IMR-90 (cell line): ENCODE results near the gene MTHFSD. TPM values are rescaled to one million over a fixed set of nuclear protein-coding genes. Genes with fewer than 3 reads are reported as not detected.

Experiments
- ATAC-seq: fragments of 200-7000 bp; cut with Tn5 transposase; 2 replicates; pipeline ENCODE4 v1.9.1; 2020; ENCODE audit warnings: low read depth, mild to moderate bottlenecking, moderate library complexity
- BruUV-seq: library from RNA; stranded (reverse); fragments of 400-500 nt; replicated peaks from 2 replicates; lab custom pipeline; 2021; lab: Mats Ljungman, UMichigan
- CTCF ChIA-PET: fragments of 300-600 bp; formaldehyde crosslinking; extraction: SDS; loops from one replicate; lab custom pipeline; 2021; ENCODE audit warnings: antibody characterized with exemption; lab: Yijun Ruan, JAX
- POLR2A ChIA-PET: fragments of 300-600 bp; sonication (Branson Sonifier 250); formaldehyde crosslinking; loops from one replicate; lab custom pipeline; 2022; ENCODE audit warnings: antibody characterized with exemption; ENCODE audit not compliant: unreplicated experiment; lab: Charles Lee
- DNase-seq: peaks from one replicate; pipeline ENCODE4 v3.0.0; 2013
- H2AFZ ChIP-seq: replicated peaks from 2 replicates; pipeline ENCODE3; 2013; ENCODE audit warnings: low read length, mild to moderate bottlenecking; ENCODE audit not compliant: poor library complexity
- H2AK5ac ChIP-seq: 2 replicates; pipeline ENCODE4 v1.6.1; 2013; ENCODE audit warnings: low read depth, low read length, inconsistent platforms
- H2AK9ac ChIP-seq: replicated peaks from 2 replicates; pipeline ENCODE3; 2013; ENCODE audit warnings: mild to moderate bottlenecking, low read depth, low read length, moderate library complexity; ENCODE audit not compliant: poor library complexity
- H2BK120ac ChIP-seq: 2 replicates; pipeline ENCODE4 v1.6.1; 2013; ENCODE audit warnings: low read depth, low read length, inconsistent platforms
- H2BK15ac ChIP-seq: 3 replicates; pipeline ENCODE4 v1.6.1; 2013; ENCODE audit warnings: low read depth, low read length, inconsistent platforms
- H2BK20ac ChIP-seq: 2 replicates; pipeline ENCODE4 v1.6.1; 2013; ENCODE audit warnings: low read depth, mild to moderate bottlenecking, inconsistent platforms, low read length, moderate library complexity
- H2BK5ac ChIP-seq: 2 replicates; pipeline ENCODE4 v1.6.1; 2013; ENCODE audit warnings: mild to moderate bottlenecking, low read depth, low read length, inconsistent platforms; ENCODE audit not compliant: poor library complexity, severe bottlenecking
- H3K14ac ChIP-seq: replicated peaks from 2 replicates; pipeline ENCODE4 v1.6.1; 2013; ENCODE audit warnings: low read depth, low read length, inconsistent platforms
- H3K18ac ChIP-seq: 2 replicates; pipeline ENCODE4 v1.6.1; 2013; ENCODE audit warnings: low read depth, low read length, control low read depth
- H3K23ac ChIP-seq: 2 replicates; pipeline ENCODE4 v1.6.1; 2013; ENCODE audit warnings: low read depth, low read length, inconsistent platforms
- H3K27ac ChIP-seq: 2 replicates; pipeline ENCODE4 v1.5.1; 2013; ENCODE audit warnings: mild to moderate bottlenecking, control low read depth, low read length; ENCODE audit not compliant: insufficient read depth
- H3K27me3 ChIP-seq: 2 replicates; pipeline ENCODE4 v1.6.1; 2013; ENCODE audit warnings: low read length; ENCODE audit not compliant: control insufficient read depth, insufficient read depth
- H3K36me3 ChIP-seq: 2 replicates; pipeline ENCODE4 v1.6.1; 2013; ENCODE audit warnings: low read length, mixed read lengths; ENCODE audit not compliant: control insufficient read depth, insufficient read depth
- H3K4ac ChIP-seq: 2 replicates; pipeline ENCODE4 v1.6.1; 2013; ENCODE audit warnings: low read depth, low read length, inconsistent platforms
- H3K4me1 ChIP-seq: 2 replicates; pipeline ENCODE4 v1.6.1; 2013; ENCODE audit warnings: low read length, mixed read lengths; ENCODE audit not compliant: control insufficient read depth, insufficient read depth
- H3K4me2 ChIP-seq: 2 replicates; pipeline ENCODE4 v1.6.1; 2013; ENCODE audit warnings: low read depth, mild to moderate bottlenecking, control low read depth, low read length, moderate library complexity
- H3K4me3 ChIP-seq: 2 replicates; pipeline ENCODE4 v1.5.1; 2013; ENCODE audit warnings: low read depth, mild to moderate bottlenecking, control low read depth, low read length, moderate library complexity; ENCODE audit not compliant: insufficient read depth
- H3K56ac ChIP-seq: 2 replicates; pipeline ENCODE4 v1.6.1; 2013; ENCODE audit warnings: low read length, inconsistent platforms; ENCODE audit not compliant: insufficient read depth; ENCODE audit errors: extremely low read depth
- H3K79me1 ChIP-seq, 2 experiments: 2 replicates each; pipeline ENCODE4 v1.6.1; 2013; ENCODE audit warnings: low read length in 2 of 2, inconsistent platforms in 1 of 2, low read depth in 1 of 2
- H3K9ac ChIP-seq: 2 replicates; pipeline ENCODE4 v1.6.1; 2013; ENCODE audit warnings: low read depth, low read length, control low read depth
- H3K9me1 ChIP-seq: 2 replicates; pipeline ENCODE4 v1.6.1; 2013; ENCODE audit warnings: low read length, inconsistent platforms; ENCODE audit not compliant: insufficient read depth
- H3K9me3 ChIP-seq: 2 replicates; pipeline ENCODE4 v1.6.1; 2013; ENCODE audit warnings: low read length; ENCODE audit not compliant: control insufficient read depth, insufficient read depth
- H4K20me1 ChIP-seq: 2 replicates; pipeline ENCODE4 v1.6.1; 2013; ENCODE audit warnings: low read length, inconsistent platforms; ENCODE audit not compliant: insufficient read depth
- H4K5ac ChIP-seq: 2 replicates; pipeline ENCODE4 v1.6.1; 2013; ENCODE audit warnings: mild to moderate bottlenecking, low read depth, low read length, control low read depth
- H4K8ac ChIP-seq, 2 experiments: 2 replicates each; pipeline ENCODE4 v1.6.1; 2013; ENCODE audit warnings: low read depth in 2 of 2, low read length in 2 of 2, control low read depth in 1 of 2, inconsistent platforms in 1 of 2
- H4K91ac ChIP-seq: 2 replicates; pipeline ENCODE4 v1.6.1; 2013; ENCODE audit warnings: low read depth, low read length, inconsistent platforms; ENCODE audit not compliant: insufficient read depth
- ELK1 ChIP-seq: fragments of 150-350 bp; IDR thresholded peaks from 2 replicates; pipeline ENCODE4 v1.6.1; 2016; ENCODE audit warnings: low read depth, mild to moderate bottlenecking, low read length, moderate library complexity, borderline replicate concordance
- NFE2L2 ChIP-seq: fragments of 150-350 bp; IDR thresholded peaks from 2 replicates; pipeline ENCODE4 v1.6.1; 2016; ENCODE audit warnings: low read depth, mild to moderate bottlenecking, low read length
- POLR2A ChIP-seq: IDR thresholded peaks from 2 replicates; pipeline ENCODE4 v1.6.1; 2012; ENCODE audit warnings: mild to moderate bottlenecking, low read depth, low read length
- RFX5 ChIP-seq: IDR thresholded peaks from 2 replicates; pipeline ENCODE4 v1.8.0; 2012; ENCODE audit warnings: low read depth, mild to moderate bottlenecking, low read length, moderate library complexity
- SMC3 ChIP-seq: fragments of 150-350 bp; IDR thresholded peaks from 2 replicates; pipeline ENCODE4 v1.6.1; 2016; ENCODE audit warnings: low read depth, mild to moderate bottlenecking, antibody characterized with exemption, low read length, moderate library complexity
- USF2 ChIP-seq: fragments of 150-350 bp; IDR thresholded peaks from 2 replicates; pipeline ENCODE4 v1.6.1; 2017; ENCODE audit warnings: mild to moderate bottlenecking, antibody characterized with exemption, low read length, low read depth
- WGBS, 2 experiments: methylation state at CpG; one replicate each; pipeline versions ENCODE4 v1.1.5 to v1.1.7; 2013; ENCODE audit warnings: missing lambda C conversion rate in 2 of 2; ENCODE audit not compliant: insufficient read length in 1 of 2; ENCODE audit errors: extremely low coverage in 2 of 2; 5-methylcytosine and 5-hydroxymethylcytosine counted together
- dilution Hi-C: fragments of 300-500 bp; cut with HindIII; formaldehyde crosslinking; loops from one replicate; pipeline ENCODE4 v1.14.3; 2018; ENCODE audit warnings: low sequenced_read_pairs; ENCODE audit not compliant: unreplicated experiment
- in situ Hi-C: fragments of 300-500 bp; cut with MboI; formaldehyde crosslinking; loops from 3 replicates; pipeline ENCODE4 v1.14.3; 2019; ENCODE audit warnings: low sequenced_read_pairs, inconsistent platforms, mixed read lengths
- intact Hi-C: fragments of 100-400 bp; cut with micrococcal nuclease; formaldehyde crosslinking; loops from 2 replicates; pipeline ENCODE4 v1.10.0; 2022
- polyA plus RNA-seq, 3 experiments: library from polyadenylated mRNA; depleted of rRNA; stranded (reverse); fragments of >200 nt; gene quantifications; 2 replicates each; pipeline ENCODE4 v1.2.3, GENCODE V29; 2012; ENCODE audit warnings: low replicate concordance in 1 of 3
- total RNA-seq: library from RNA; depleted of rRNA; stranded (reverse); fragments of >200 nt; gene quantifications from 2 replicates; pipeline ENCODE4 v1.2.3, GENCODE V29; 2012

Gene MTHFSD
- total and polyA plus RNA-seq, 2 of the 4 experiments (the other 2 are of a cell fraction): 8.2 to 16.8 TPM

GRCh38 chr16:86569701-86570447 lies 14.8 kb upstream of the MTHFSD start:
- no peak overlapping the region for H2BK5ac ChIP-seq
- peaks cover 8% of the 10 kb centered on the region for H3K4me1 ChIP-seq
- no peak overlapping the region for H3K27ac ChIP-seq
- H2BK20ac ChIP-seq: no peak overlapping the region
- H2AK5ac ChIP-seq: no peak overlapping the region
- peaks cover 14 to 49% of the 10 kb centered on the region in 2 experiments for H3K79me1 ChIP-seq
- H2AFZ ChIP-seq: no peak overlapping the region
- H3K4ac ChIP-seq: no peak overlapping the region
- H3K14ac ChIP-seq: 0 out of 2 replicates have a peak overlapping the region, but pooled peaks have one; percentile 4
- intact Hi-C loops: loop anchor here (10.0 kb wide), 1 partner anchor 1065 kb away; no protein-coding TSS in a partner anchor
- peaks cover 6% of the 10 kb centered on the region for H3K9me1 ChIP-seq
- 0 out of 2 replicates have a peak, but pooled peaks cover 7% of the 10 kb centered on the region for H4K20me1 ChIP-seq
- H3K27me3 ChIP-seq: no peaks in the 10 kb centered on the region
- H3K56ac ChIP-seq: no peak overlapping the region
- dilution Hi-C loops: no loop called here
- ChIA-PET CTCF (interaction anchor here (0.6 to 1.8 kb wide), 2 partner anchors 493 to 651 kb away, joined by 4 to 5 read pairs; no protein-coding TSS in a partner anchor), POLR2A (interaction anchor here (0.5 to 0.6 kb wide), 2 partner anchors 8 to 719 kb away, joined by 3 read pairs; no protein-coding TSS in a partner anchor)
- peak overlapping the region; percentile 98; the same call in 1 of the 2 replicates for H3K4me3 ChIP-seq
- DNase-seq (no peak), ATAC-seq (no peak)
- in situ Hi-C loops: loop anchor here (5.0 kb wide), 1 partner anchor 492 kb away; no protein-coding TSS in a partner anchor
- TSS peak; percentile 29 for BruUV-seq
- no peak overlapping the region for H4K5ac ChIP-seq
- H4K91ac ChIP-seq: no peak overlapping the region
- no peak overlapping the region for H2BK15ac ChIP-seq
- no peak overlapping the region for H2AK9ac ChIP-seq
- no peak overlapping the region for H3K18ac ChIP-seq
- H3K36me3 ChIP-seq: no peaks in the 10 kb centered on the region
- H3K4me2 ChIP-seq: peak overlapping the region; percentile 97
- no peak for TF ChIP-seq USF2
- TF ChIP-seq SMC3: no peak
- no peak for TF ChIP-seq ELK1
- TF ChIP-seq RFX5: no peak
- no peak for TF ChIP-seq POLR2A
- TF ChIP-seq NFE2L2: no peak
- peak overlapping the region; percentile 19; the same call in 1 of the 2 replicates for H3K23ac ChIP-seq
- H4K8ac ChIP-seq: no peak overlapping the region
- H2BK120ac ChIP-seq: peak overlapping the region; percentile 1
- peak overlapping the region; percentile 13; the same call in 1 of the 2 replicates for H3K9ac ChIP-seq
- no peaks in the 10 kb centered on the region for H3K9me3 ChIP-seq
- 100% methylated on average over 1 of the region's 13 CpGs; no CpG with 5 or more reads in 1 of the 2 experiments for whole genome bisulfite sequencing, 2 experiments
